Measurements from ENCODE around the gene WIZ.
"Not testable (repeated sequence)": the region's sequence is repeated elsewhere in the genome, so short reads cannot be mapped to it uniquely, and the experiment has no call there.

The WIZ gene, protein sequence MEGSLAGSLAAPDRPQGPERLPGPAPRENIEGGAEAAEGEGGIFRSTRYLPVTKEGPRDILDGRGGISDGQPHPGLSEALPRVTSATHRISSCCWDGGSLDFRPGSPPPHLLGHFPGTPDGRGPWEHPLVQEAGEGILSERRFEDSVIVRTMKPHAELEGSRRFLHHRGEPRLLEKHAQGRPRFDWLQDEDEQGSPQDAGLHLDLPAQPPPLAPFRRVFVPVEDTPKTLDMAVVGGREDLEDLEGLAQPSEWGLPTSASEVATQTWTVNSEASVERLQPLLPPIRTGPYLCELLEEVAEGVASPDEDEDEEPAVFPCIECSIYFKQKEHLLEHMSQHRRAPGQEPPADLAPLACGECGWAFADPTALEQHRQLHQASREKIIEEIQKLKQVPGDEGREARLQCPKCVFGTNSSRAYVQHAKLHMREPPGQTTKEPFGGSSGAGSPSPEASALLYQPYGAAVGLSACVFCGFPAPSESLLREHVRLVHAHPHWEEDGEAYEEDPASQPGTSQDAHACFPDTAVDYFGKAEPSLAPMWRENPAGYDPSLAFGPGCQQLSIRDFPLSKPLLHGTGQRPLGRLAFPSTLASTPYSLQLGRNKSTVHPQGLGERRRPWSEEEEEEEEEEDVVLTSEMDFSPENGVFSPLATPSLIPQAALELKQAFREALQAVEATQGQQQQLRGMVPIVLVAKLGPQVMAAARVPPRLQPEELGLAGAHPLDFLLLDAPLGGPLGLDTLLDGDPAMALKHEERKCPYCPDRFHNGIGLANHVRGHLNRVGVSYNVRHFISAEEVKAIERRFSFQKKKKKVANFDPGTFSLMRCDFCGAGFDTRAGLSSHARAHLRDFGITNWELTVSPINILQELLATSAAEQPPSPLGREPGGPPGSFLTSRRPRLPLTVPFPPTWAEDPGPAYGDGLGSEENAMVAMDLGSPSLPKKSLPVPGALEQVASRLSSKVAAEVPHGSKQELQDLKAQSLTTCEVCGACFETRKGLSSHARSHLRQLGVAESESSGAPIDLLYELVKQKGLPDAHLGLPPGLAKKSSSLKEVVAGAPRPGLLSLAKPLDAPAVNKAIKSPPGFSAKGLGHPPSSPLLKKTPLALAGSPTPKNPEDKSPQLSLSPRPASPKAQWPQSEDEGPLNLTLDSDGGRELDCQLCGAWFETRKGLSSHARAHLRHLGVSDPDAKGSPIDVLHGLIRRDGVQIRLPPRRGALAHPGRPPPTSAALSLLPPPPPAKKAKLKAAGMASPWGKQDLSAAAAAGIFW (N-terminal part only)

GRCh38 chr19:15449620-15450527 lies at the start of gene WIZ:
TSS of gene WIZ (minus strand) at chr19:15449956. CDS start at chr19:15448307, 1,649 bp downstream.
- DNase-seq = peak; percentile 83

- no peak for DNase-seq
Measured at GRCh38 chr19:15498910-15499309, 49.2 kb upstream of the WIZ start.

- no peak for DNase-seq
Measured at GRCh38 chr19:15498156-15498858, 48.6 kb upstream of the WIZ start.

DNA sequence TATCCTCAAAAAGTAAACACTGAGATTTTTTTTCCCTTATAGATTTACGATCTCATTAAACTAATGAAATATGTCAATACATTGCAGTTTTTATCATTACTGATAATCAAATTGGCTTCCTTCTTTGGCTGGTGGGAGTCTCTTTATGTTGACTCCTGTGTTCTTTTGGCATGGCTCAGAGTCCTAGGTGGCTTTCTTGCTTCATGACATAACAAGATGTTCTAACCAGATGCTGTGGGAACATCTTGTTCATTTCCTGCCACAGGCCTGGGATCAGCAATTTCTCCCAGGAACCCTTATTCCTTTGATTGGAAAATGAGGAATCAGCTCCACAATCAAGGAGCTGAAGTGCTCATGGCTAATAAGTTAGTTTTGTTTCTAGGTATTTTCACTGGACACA lies 45.4 kb upstream of the WIZ start:
- no peak for DNase-seq

DNA sequence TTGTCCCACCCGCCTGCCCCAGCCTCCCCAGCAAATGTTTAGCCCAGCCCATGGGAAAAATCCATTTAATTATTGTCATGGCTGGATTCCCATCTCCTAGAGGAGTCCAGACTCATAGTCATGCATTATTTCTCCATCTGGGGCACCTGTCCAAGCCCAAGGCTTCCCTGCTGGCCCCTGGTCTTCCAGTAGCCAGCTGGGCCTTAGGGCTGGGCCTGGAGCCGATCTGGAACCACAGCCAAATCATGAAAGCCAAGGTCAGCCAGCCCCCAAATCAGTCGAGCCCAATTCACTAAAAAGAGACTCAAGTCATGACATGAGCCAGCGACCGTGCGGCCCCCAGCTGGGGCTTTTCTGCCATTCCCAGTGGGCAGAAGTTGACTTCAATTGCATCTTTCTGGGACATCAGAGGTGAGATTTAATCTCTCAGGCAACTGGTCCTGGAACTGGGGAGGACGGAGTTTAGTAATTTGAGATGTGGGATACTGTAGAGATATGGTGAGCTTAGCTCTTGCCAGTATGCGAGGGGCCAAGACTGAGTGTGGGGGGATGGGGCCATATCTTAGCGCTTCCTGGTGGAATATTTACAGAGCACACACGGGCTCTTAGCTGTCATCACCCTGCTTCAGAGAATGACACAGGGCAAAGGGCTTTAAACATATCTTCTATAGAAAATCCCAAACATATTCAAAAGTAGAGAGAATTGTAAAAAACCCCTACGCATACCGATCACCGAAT lies 38.9 kb upstream of the WIZ start:
- no peak for DNase-seq

DNA sequence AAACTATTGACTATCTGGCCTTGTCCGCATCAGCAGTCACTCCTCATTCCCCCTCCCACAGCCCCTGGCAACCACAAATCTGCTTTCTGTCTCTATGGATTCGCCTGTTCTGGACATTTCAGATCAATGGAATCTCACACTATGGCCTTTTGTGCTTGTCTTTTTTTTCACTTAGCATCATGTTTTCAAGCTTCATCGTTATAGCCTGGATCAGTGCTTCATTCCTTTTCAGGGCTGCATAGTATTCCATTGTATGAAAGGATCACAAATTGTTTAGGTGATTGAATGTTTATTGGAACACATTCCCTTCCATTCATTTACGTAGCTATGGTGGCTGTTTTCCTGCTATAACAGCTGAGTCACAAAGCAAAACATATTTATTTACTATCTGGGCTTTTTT lies 37.3 kb upstream of the WIZ start:
- no peak for DNase-seq

DNA sequence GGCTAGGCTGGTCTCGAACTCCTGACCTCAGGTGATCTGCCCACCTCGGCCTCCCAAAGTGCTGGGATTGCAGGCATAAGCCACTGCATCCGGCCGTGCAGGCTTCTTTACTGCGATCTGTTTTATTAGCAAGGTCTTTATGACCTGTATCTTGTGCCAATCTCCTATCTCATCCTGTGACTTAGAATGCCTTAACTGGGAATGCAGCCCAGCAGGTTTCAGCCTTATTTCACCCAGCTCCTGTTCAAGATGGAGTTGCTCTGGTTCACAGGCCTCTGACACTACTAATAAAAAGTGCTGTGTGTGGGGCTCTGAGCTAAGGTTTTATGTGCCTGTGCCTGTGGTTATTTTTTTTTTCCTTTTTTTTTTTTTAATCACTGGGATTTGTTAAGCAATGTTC lies 36.0 kb upstream of the WIZ start:
- not testable (repeated sequence) for DNase-seq

DNA sequence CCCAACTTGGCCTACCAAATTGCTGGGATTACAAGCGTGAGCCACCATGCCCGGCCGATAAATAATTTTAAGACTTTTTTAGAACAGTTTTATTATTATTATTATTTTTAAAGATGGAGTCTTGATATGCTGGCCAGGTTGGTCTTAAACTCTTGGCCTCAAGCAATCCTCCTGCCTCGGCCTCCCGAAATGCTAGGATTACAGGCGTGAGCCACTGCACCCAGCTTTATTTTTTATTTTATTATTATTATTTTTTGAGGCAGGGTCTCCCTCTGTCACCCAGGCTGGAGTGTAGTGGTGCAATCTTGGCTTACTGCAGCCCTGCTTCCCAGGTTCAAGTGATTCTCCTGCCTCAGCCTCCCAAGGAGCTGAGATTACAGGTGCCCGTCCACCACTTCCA lies 31.2 kb upstream of the WIZ start:
- not testable (repeated sequence) for DNase-seq

GRCh38 chr19:15479391-15480345 lies 29.9 kb upstream of the WIZ start, which contains the start of gene PGLYRP2:
TSS of gene PGLYRP2 (minus strand) at chr19:15479501. CDS start at chr19:15479371, 130 bp downstream.
- no peak for DNase-seq

GRCh38 chr19:15476325-15476724 lies 26.6 kb upstream of the WIZ start:
- no peak for DNase-seq

GRCh38 chr19:15475611-15476010 lies 25.9 kb upstream of the WIZ start:
- no peak for DNase-seq

- no peak for DNase-seq
Measured at GRCh38 chr19:15475169-15475568, 25.4 kb upstream of the WIZ start.

GRCh38 chr19:15473821-15474220 lies 24.1 kb upstream of the WIZ start:
- not testable (repeated sequence) for DNase-seq

DNA sequence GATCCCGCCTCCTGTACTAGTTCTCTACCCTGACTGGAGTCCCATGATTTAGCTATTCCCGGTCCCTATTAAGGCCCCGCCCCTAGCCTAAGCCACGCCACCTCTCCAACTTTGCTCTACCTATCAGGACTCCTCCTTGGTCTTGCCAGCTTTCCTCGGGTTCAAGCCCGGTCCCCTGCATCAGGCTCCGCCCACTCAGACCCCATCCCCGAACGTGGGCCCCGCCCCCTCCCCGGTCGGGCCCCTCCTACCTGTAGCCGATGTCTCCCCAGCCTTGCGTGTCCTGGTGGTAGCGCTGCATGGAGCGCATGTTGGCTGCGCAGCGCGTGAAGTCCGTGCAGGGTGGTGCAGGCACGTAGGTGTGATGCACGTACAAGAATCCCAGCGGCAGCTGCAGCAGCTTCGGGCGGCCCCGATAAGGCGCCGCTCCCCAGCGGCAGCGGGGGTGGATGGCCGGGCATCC lies 21.9 kb upstream of the WIZ start:
- no peak for DNase-seq

- DNase-seq = peak; percentile 36
Measured at GRCh38 chr19:15469513-15470297, 19.9 kb upstream of the WIZ start.

- no peak for DNase-seq
Measured at GRCh38 chr19:15468675-15469512, 19.1 kb upstream of the WIZ start.

DNA sequence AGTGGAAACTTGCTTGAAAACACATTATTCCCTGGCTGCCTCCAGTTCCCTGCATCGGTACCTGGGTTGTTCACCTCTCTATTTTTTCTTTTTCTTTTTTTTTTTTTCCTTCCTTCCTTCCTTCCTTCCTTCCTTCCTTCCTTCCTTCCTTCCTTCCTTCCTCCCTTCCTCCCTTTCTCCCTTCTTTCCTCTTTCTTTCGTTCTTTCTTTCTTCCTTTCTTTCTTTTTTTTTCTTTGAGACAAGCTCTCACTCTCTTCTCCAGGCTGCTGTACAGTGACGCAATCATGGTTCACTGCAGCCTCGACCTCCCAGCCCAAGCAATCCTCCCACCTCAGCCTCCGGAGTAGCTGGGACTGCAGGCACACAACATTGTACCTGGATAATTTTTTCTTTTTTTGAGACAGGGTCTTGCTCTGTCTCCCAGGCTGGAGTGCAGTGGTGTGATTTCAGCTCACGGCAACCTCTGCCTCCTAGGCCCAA lies 18.0 kb upstream of the WIZ start:
- DNase-seq = no peak
